WERI-Rb-1 (cell line): ENCODE data around the gene R3HDM2.

ENCODE experiments used
- DNase-seq: peaks from one replicate; pipeline ENCODE4 v3.0.0-alpha.2; 2020
- H3K27ac ChIP-seq: fragments of 250-450 bp; sonication (Bioruptor Pico); 2 replicates; pipeline ENCODE4 v1.5.1; 2020; ENCODE audit warnings: mild to moderate bottlenecking, moderate library complexity
- H3K27me3 ChIP-seq: fragments of 250-450 bp; sonication (Bioruptor Pico); 2 replicates; pipeline ENCODE4 v1.5.1; 2021; ENCODE audit warnings: mild to moderate bottlenecking, low read depth, moderate library complexity; ENCODE audit not compliant: insufficient read depth, severe bottlenecking
- H3K36me3 ChIP-seq: fragments of 250-450 bp; sonication (Bioruptor Pico); 2 replicates; pipeline ENCODE4 v1.5.1; 2020; ENCODE audit warnings: mild to moderate bottlenecking, moderate library complexity
- H3K4me3 ChIP-seq: 2 replicates; pipeline ENCODE4 v1.5.1; 2011; ENCODE audit warnings: low read depth, mild to moderate bottlenecking, control low read depth, low read length
- H3K9me3 ChIP-seq: fragments of 250-450 bp; sonication (Bioruptor Pico); 2 replicates; pipeline ENCODE4 v1.5.1; 2021; ENCODE audit warnings: mild to moderate bottlenecking, moderate library complexity; ENCODE audit not compliant: severe bottlenecking
- CTCF ChIP-seq: IDR thresholded peaks from 2 replicates; pipeline ENCODE4 v1.5.1; 2011; ENCODE audit warnings: low read depth, mild to moderate bottlenecking, control low read depth, inconsistent platforms, low read length

Gene R3HDM2

GRCh38 chr12:57388425-57388824, 42.4 kb downstream of the R3HDM2 start:
- DNase-seq, result no peak
- TF ChIP-seq CTCF, result no peak
- Histone ChIP-seq H3K27ac (no peak overlapping the region), H3K27me3 (no peaks in the 10 kb centered on the region), H3K4me3 (no peak overlapping the region), H3K9me3 (no peaks in the 10 kb centered on the region), H3K36me3 (peaks cover 4% of the 10 kb centered on the region)

GRCh38 chr12:57386187-57386720, 44.6 kb downstream of the R3HDM2 start:
- H3K9me3 ChIP-seq, result no peaks in the 10 kb centered on the region
- H3K27me3 ChIP-seq, result no peaks in the 10 kb centered on the region
- no peak overlapping the region for H3K27ac ChIP-seq
- H3K4me3 ChIP-seq, result no peak overlapping the region
- H3K36me3 ChIP-seq, result no peaks in the 10 kb centered on the region; the same call in 1 of the 2 replicates
- DNase-seq, result no peak
- no peak for TF ChIP-seq CTCF

GRCh38 chr12:57385586-57385985, 45.3 kb downstream of the R3HDM2 start:
- no peak for TF ChIP-seq CTCF
- H3K27ac ChIP-seq, result no peak overlapping the region
- no peak for DNase-seq
- no peaks in the 10 kb centered on the region for H3K27me3 ChIP-seq
- H3K36me3 ChIP-seq, result no peaks in the 10 kb centered on the region; the same call in 1 of the 2 replicates
- H3K9me3 ChIP-seq, result no peaks in the 10 kb centered on the region
- H3K4me3 ChIP-seq, result no peak overlapping the region

GRCh38 chr12:57384478-57384877, 46.4 kb downstream of the R3HDM2 start:
- no peak overlapping the region for H3K4me3 ChIP-seq

GRCh38 chr12:57381693-57382220, 49.1 kb downstream of the R3HDM2 start:
- Histone ChIP-seq H3K27me3 (no peaks in the 10 kb centered on the region), H3K36me3 (no peaks in the 10 kb centered on the region), H3K4me3 (no peak overlapping the region), H3K9me3 (no peaks in the 10 kb centered on the region), H3K27ac (no peak overlapping the region)
- DNase-seq, result no peak
- no peak for TF ChIP-seq CTCF

More at GRCh38 chr12:57384478-57384877, 46.4 kb downstream of the R3HDM2 start:
- Histone ChIP-seq H3K27me3 (no peaks in the 10 kb centered on the region), H3K9me3 (no peaks in the 10 kb centered on the region), H3K27ac (no peak overlapping the region), H3K36me3 (no peaks in the 10 kb centered on the region)
- no peak for TF ChIP-seq CTCF
- DNase-seq, result no peak

GRCh38 chr12:57380300-57380699, 50.5 kb downstream of the R3HDM2 start:
- DNase-seq, result no peak
- no peaks in the 10 kb centered on the region for H3K27me3 ChIP-seq
- no peak for TF ChIP-seq CTCF

More at GRCh38 chr12:57380300-57380699, 50.5 kb downstream of the R3HDM2 start:
- Histone ChIP-seq H3K9me3 (no peaks in the 10 kb centered on the region), H3K4me3 (no peak overlapping the region), H3K36me3 (no peaks in the 10 kb centered on the region; the same call in 1 of the 2 replicates), H3K27ac (no peak overlapping the region)
